Fibroblast of skin of abdomen (primary cell): ENCODE measurements around the gene BOD1L1.

ENCODE experiments used
- DNase-seq: peaks from one replicate; pipeline ENCODE4 v3.0.0-alpha.2; 2013

Gene BOD1L1

DNA sequence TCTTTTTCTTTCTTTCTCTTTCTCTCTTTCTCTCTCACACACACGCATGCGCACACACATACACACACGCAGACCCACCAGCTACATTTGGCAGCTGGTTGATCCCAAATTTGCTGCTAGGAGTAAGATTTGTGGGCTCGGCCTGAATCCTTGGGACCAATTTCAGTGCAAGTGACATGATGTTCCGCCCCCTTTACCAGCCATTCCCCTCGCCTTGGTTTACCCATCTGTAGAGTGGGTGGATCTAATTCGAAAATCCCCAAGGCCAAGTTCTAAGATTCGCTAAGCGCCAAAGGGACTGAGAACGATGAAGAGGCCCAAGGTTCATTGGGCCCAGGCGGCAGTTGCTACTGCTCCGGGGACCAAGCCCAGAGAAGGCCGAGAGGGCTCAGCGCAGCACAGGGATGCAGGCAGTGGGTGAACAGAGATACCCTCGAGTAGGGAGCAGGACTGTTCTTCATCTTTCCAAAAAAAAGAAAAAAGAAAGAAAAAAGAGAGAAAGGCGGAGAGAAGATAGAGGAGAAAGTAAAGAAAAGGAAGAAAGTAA lies 89.0 kb downstream of the BOD1L1 start:
- no peak for DNase-seq

GRCh38 chr4:13537832-13538177 lies 89.7 kb downstream of the BOD1L1 start:
- DNase-seq, result no peak

GRCh38 chr4:13537011-13537831 lies 90.3 kb downstream of the BOD1L1 start:
- DNase-seq, result no peak

GRCh38 chr4:13536607-13537006 lies 90.9 kb downstream of the BOD1L1 start:
- no peak for DNase-seq

DNA sequence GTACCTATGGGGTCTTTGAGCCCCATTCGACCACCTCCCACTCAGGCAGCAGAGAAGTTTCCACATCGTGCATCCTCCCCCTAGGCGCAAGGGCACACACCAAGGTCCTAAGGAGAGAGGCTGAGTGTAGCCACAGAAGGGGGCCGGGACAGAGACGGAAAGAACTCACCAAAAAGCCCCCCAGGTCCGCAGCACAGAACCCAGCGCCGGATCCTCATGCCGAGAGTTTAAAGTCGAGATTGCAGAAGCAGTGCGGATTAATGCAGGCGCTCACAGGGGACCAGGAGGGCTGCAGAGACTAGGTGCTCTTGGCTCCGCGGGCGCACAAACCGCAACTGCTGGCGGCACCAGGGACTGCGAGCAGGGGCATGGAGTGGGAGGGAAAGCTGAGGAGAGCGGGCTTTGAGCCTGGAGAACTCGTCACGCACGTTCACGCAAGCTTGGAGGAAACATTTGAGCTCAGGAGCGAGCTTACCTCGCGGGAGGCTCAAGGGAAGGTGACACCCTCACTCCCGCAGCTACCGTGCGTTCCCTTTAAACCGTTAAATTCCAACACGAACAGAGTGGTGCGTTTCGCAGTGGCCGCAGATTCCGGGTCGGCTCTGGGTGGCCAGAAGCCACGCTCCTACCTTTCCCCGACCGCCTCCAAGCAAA lies 91.7 kb downstream of the BOD1L1 start:
- DNase-seq, result no peak

DNA sequence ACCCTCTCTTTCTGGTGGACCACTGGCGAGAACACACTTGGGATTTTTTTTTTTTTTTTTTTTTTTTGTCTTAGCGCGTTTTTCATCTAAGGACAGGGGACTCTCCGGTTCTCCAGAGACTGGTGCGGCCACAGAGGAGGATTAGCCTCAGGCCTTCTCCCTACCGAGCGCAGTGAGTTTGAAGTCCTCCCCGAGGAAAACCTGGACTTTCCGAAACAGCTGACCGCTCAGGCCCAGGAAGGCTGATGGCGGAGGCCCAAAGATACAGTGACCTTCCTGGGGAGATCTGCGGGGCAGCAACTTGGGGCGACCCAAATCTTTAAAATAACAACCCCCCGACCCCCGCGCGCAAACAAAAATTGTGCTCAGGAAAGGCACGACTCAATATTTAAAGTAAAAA lies 92.4 kb downstream of the BOD1L1 start:
- DNase-seq, result no peak

GRCh38 chr4:13534344-13535063 lies 93.0 kb downstream of the BOD1L1 start:
- DNase-seq, result no peak

DNA sequence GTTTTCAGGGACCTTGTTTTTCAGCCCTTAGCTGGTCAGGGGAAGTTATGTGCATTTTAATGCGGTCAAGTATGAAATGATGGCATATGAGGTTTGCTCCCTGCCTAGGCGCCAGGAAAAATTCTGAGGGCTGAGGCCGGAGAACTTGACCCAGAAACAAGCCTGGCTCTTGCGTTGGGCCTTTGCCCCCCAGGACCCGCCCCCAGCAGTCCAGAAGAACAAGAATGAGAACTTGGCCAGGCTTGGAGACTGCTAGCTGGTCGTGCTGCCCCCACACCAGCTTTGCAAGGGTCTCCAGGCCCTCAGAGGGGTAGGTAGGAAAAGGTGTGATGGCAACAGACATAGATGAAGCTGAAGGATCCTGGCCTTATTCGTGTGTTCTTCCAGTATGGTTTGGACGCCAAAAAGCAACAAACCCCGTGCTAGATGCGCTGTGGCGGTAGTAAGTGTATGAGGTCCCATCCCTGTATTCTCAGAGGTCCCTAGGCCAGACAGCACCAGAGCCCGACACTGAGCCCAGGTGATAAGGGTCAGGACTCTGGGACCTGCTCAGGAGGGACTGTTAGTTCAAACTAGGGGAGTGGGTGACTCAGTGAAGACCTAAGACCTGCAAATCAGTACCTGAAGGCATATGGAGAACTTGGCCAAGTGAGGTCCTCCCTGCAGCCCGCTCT lies 93.7 kb downstream of the BOD1L1 start:
- DNase-seq, result no peak

DNA sequence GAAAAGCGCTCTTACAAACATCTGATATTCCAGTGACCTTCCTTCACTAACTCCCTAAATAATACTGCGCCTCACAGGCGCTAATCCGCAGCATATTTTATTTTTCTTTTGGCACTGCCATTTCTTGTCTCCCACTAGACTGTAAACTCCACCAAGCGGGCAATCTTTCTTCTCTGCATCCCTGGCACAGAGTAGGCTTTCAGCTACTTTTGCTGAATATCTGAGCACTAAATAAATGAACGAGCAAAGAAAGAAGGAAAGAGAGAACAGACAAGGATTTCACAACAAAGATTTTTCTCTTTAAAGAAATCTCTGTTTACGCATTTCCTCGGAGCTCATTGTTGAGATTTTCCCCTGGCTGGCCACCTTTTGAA lies 95.9 kb downstream of the BOD1L1 start:
- no peak for DNase-seq

DNA sequence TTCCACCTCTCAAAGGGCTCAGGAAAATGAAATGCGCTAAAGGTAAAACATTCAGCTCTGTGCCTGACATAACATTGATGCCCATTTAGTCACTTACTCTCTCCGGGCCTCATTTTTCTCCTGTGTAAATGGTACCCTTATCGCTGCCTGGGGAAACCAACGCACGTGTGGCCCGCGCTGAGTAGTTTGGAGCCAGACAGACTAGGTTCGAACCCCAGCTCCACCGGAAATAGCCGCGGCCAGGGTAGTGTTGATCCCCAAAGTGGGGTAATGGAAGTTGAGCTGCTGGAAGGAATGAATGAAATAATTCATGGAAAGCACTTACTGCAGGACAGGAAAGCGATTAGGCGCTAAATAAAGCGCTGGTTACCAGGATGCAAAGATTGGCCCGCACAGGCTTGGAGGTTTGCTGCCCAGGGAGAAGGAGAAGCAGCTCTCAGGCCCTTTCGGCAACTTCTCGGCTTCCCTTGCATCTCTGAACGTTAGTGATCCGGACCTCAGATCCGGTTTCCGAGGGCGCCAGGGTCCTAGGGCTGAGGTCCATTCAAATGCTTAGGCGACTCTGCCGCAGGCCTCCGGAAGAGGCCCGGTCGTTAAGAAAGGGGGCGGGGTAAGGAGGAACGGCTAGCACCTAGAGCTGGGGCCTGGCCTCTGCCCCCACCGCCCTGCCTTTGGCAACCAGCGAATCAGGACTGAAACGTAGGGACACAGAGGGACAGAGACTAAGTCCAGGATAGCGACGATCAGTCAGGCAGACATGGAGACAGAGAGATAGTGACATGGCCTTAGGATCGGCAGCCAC lies 96.5 kb downstream of the BOD1L1 start:
- DNase-seq, result no peak

GRCh38 chr4:13529128-13529919 lies 98.2 kb downstream of the BOD1L1 start:
- no peak for DNase-seq

- no peak for DNase-seq
These were observed 98.8 kb downstream of the BOD1L1 start for GRCh38 chr4:13528821-13529127.

DNA sequence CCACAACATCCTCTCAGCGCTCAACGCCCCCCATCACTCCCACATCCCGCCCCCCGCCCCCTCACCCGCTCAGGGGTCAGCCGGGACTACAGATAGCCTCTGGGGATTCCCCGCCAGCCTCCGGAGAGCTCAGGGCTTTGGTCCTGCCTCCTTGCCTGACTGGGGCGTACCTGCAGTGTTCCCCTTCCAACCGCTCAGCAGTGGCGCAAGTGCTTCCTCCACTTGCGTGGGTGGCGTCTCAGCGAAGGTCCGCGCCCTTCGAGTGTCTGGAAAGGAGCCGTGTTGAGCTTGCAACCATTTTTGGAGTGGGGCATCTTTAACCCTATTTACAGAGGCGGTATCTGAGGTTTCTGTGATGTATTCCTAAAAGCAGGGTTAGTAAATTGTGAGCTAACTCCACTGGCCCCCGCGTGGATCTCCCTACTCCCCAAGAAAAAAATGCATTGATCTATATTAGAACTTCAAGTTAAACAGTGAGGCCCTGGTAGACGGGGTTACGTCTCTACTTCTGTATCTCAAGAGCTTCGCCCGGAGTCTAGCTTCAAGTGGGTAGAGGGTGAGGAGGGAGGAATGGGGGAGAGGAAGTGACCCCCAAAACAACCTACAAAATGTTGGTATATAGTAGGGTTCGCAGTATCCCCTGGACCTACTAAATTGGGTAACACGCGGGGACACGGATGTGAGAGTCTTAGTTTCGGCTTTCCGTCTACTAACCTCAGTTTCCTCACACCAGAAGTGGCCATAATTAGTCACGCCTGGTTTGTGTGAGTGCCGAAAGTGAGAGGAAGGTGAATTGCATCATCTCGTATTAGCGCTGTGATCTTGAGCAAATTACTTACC lies 99.3 kb downstream of the BOD1L1 start:
- no peak for DNase-seq

GRCh38 chr4:13527192-13527980 lies 100.1 kb downstream of the BOD1L1 start:
- no peak for DNase-seq

DNA sequence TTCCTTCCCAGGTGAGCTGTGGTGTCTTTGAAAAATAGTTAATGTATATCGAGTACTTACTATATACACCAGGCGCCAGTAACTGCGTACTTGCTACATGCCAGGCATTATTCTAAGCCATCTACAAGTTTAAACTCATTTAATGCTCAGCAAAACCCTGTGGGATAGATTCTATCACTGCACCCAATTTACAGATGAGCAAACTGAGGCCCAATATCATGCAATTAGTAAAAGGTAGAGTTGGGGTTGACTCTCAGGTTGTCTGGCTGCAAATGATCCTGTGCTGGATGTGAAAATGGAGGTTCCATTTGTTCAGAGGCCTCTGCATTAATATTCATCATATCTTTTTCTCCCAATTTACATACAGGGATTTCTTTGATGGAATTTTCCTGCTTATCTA lies 100.9 kb downstream of the BOD1L1 start:
- DNase-seq, result no peak

DNA sequence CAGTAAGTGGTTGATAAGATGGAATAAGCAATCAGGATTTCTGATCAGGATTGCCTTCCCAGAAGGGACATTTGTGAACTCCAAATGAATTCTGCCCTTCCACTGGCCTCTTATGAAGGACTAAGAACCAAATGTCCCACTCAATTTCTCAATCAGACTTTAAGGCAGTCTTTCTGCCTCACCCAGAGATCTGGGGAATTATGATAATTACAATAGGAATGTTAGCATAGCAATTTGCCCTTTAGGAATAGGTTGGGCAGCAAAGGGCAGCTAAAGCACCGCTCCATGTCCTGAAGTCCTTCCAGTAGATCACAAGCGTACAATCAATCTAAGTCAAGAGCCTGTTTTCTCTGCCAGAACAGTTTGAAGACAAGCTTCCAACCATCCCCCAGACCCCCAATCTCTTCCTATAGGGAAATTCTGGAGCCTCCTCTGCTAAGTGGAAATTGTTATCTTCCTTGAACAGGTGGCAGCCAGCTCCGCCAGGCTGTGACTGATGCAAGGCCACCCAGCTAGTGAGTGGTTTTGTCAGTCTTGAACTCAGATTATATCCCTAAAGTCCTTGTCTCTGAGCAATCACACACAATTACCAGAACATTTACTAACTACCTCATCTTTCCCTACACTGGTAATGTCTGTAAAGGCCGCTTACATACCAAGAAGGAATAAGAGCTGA lies 101.8 kb downstream of the BOD1L1 start:
- no peak for DNase-seq

- DNase-seq, result peak; percentile 43
These were observed 102.9 kb downstream of the BOD1L1 start for GRCh38 chr4:13524504-13525243.
